Measurements from ENCODE around the gene PUSL1.

The PUSL1 gene

GRCh38 chr1:1274931-1275431 is 33.4 kb upstream of the PUSL1 start:
- no peak overlapping the region for H3K4me3 ChIP-seq (ENCODE audit: low read depth, low read length)

GRCh38 chr1:1275836-1276235 is 32.6 kb upstream of the PUSL1 start:
- Histone ChIP-seq H3K4me2 (ENCODE audit: low read length) (no peak overlapping the region), H3K9ac (ENCODE audit: low read length) (no peak overlapping the region), H3K79me2 (ENCODE audit: control insufficient read depth, insufficient read depth, low read length, poor library complexity) (peaks cover 21% of the 10 kb centered on the region), H4K8ac (ENCODE audit: low read depth, low read length) (no peak overlapping the region), H3K18ac (ENCODE audit: low read length) (no peak overlapping the region), H3K9me3 (ENCODE audit: insufficient read depth, low read depth, low read length) (peaks cover 4% of the 10 kb centered on the region), H3K4me3 (ENCODE audit: low read depth, low read length) (no peak overlapping the region), H3K23ac (ENCODE audit: low read length) (no peak overlapping the region), H4K12ac (ENCODE audit: low read depth, low read length) (no peak overlapping the region), H3K79me1 (ENCODE audit: low read length) (peaks cover 9% of the 10 kb centered on the region), H3K27me3 (ENCODE audit: insufficient read depth, low read length) (no peaks in the 10 kb centered on the region), H2BK12ac (ENCODE audit: low read length) (no peak overlapping the region), H2AK5ac (ENCODE audit: low read length) (no peak overlapping the region), H2BK120ac (ENCODE audit: insufficient read depth, low read length, poor library complexity) (no peak overlapping the region), H3K14ac (ENCODE audit: low read length) (no peak overlapping the region), H3K36me3 (ENCODE audit: control insufficient read depth in 1 of 2, insufficient read depth in 2 of 2, low read length in 2 of 2) (peaks cover 2 to 5% of the 10 kb centered on the region in 2 experiments), H2BK5ac (ENCODE audit: low read depth, low read length, poor library complexity) (no peak overlapping the region), H2AFZ (ENCODE audit: insufficient read depth, low read length, poor library complexity) (no peak overlapping the region), H3K4me1 (ENCODE audit: control insufficient read depth in 1 of 2, insufficient read depth in 2 of 2, low read length in 2 of 2) (peaks cover 13 to 17% of the 10 kb centered on the region in 2 experiments), H4K91ac (ENCODE audit: low read depth, low read length) (no peak overlapping the region), H3K4ac (ENCODE audit: low read depth, low read length) (no peak overlapping the region), H3K27ac (ENCODE audit: low read depth, low read length) (no peak overlapping the region)
- no peak for DNase-seq
- WGBS (ENCODE audit: extremely low coverage, insufficient coverage, insufficient read length): no CpG with 5 or more reads among the region's 9 CpGs

More at GRCh38 chr1:1274931-1275431, 33.4 kb upstream of the PUSL1 start:
- no CpG with 5 or more reads among the region's 15 CpGs for WGBS (ENCODE audit: extremely low coverage, insufficient coverage, insufficient read length)
- no peak overlapping the region for H3K18ac ChIP-seq (ENCODE audit: low read length)
- DNase-seq: peak; percentile 45 to 50
- no peak overlapping the region for H2BK120ac ChIP-seq (ENCODE audit: insufficient read depth, low read length, poor library complexity)
- H2AK5ac ChIP-seq (ENCODE audit: low read length): no peak overlapping the region
- no peak overlapping the region for H2BK5ac ChIP-seq (ENCODE audit: low read depth, low read length, poor library complexity)
- no peak overlapping the region for H2BK12ac ChIP-seq (ENCODE audit: low read length)
- H3K27ac ChIP-seq (ENCODE audit: low read depth, low read length): no peak overlapping the region
- H3K79me1 ChIP-seq (ENCODE audit: low read length): peaks cover 9% of the 10 kb centered on the region
- H3K4me1 ChIP-seq (ENCODE audit: control insufficient read depth in 1 of 2, insufficient read depth in 2 of 2, low read length in 2 of 2): peaks cover 13 to 20% of the 10 kb centered on the region in 2 experiments
- H3K23ac ChIP-seq (ENCODE audit: low read length): no peak overlapping the region
- H3K36me3 ChIP-seq (ENCODE audit: control insufficient read depth in 1 of 2, insufficient read depth in 2 of 2, low read length in 2 of 2): peaks cover 5 to 10% of the 10 kb centered on the region in 2 experiments
- no peak overlapping the region for H4K8ac ChIP-seq (ENCODE audit: low read depth, low read length)
- no peak overlapping the region for H3K4ac ChIP-seq (ENCODE audit: low read depth, low read length)
- H3K27me3 ChIP-seq (ENCODE audit: insufficient read depth, low read length): no peaks in the 10 kb centered on the region
- H4K91ac ChIP-seq (ENCODE audit: low read depth, low read length): no peak overlapping the region
- H3K9me3 ChIP-seq (ENCODE audit: insufficient read depth, low read depth, low read length): peaks cover 4% of the 10 kb centered on the region
- no peak overlapping the region for H3K14ac ChIP-seq (ENCODE audit: low read length)
- H4K12ac ChIP-seq (ENCODE audit: low read depth, low read length): no peak overlapping the region
- no peak overlapping the region for H3K9ac ChIP-seq (ENCODE audit: low read length)
- no peak overlapping the region for H3K4me2 ChIP-seq (ENCODE audit: low read length)
- no peak overlapping the region for H2AFZ ChIP-seq (ENCODE audit: insufficient read depth, low read length, poor library complexity)
- H3K79me2 ChIP-seq (ENCODE audit: control insufficient read depth, insufficient read depth, low read length, poor library complexity): peaks cover 25% of the 10 kb centered on the region

- no peaks in the 10 kb centered on the region for H3K36me3 ChIP-seq (ENCODE audit: control insufficient read depth in 1 of 2, insufficient read depth in 2 of 2, low read length in 2 of 2)
- WGBS (ENCODE audit: extremely low coverage, insufficient coverage, insufficient read length): no CpG with 5 or more reads among the region's 13 CpGs
- no peak overlapping the region for H4K12ac ChIP-seq (ENCODE audit: low read depth, low read length)
- H2AFZ ChIP-seq (ENCODE audit: insufficient read depth, low read length, poor library complexity): no peak overlapping the region
- peaks cover 3% of the 10 kb centered on the region for H3K79me2 ChIP-seq (ENCODE audit: control insufficient read depth, insufficient read depth, low read length, poor library complexity)
- no peak overlapping the region for H3K4me2 ChIP-seq (ENCODE audit: low read length)
- no peak overlapping the region for H3K18ac ChIP-seq (ENCODE audit: low read length)
- no peak overlapping the region for H4K91ac ChIP-seq (ENCODE audit: low read depth, low read length)
- H4K8ac ChIP-seq (ENCODE audit: low read depth, low read length): no peak overlapping the region
- H3K4me1 ChIP-seq (ENCODE audit: control insufficient read depth in 1 of 2, insufficient read depth in 2 of 2, low read length in 2 of 2): peaks cover 5 to 6% of the 10 kb centered on the region in 2 experiments
- no peaks in the 10 kb centered on the region for H3K27me3 ChIP-seq (ENCODE audit: insufficient read depth, low read length)
- H3K9ac ChIP-seq (ENCODE audit: low read length): no peak overlapping the region
- H2BK120ac ChIP-seq (ENCODE audit: insufficient read depth, low read length, poor library complexity): no peak overlapping the region
- DNase-seq: no peak
- H2BK12ac ChIP-seq (ENCODE audit: low read length): no peak overlapping the region
- no peak overlapping the region for H3K4me3 ChIP-seq (ENCODE audit: low read depth, low read length)
- no peak overlapping the region for H3K27ac ChIP-seq (ENCODE audit: low read depth, low read length)
- H3K23ac ChIP-seq (ENCODE audit: low read length): no peak overlapping the region
- H3K9me3 ChIP-seq (ENCODE audit: insufficient read depth, low read depth, low read length): peaks cover 5% of the 10 kb centered on the region
- no peak overlapping the region for H3K14ac ChIP-seq (ENCODE audit: low read length)
- no peak overlapping the region for H2BK5ac ChIP-seq (ENCODE audit: low read depth, low read length, poor library complexity)
- H3K79me1 ChIP-seq (ENCODE audit: low read length): peaks cover 4% of the 10 kb centered on the region
- no peak overlapping the region for H2AK5ac ChIP-seq (ENCODE audit: low read length)
- no peak overlapping the region for H3K4ac ChIP-seq (ENCODE audit: low read depth, low read length)
Observed at GRCh38 chr1:1278620-1279019, 29.8 kb upstream of the PUSL1 start.

GRCh38 chr1:1279028-1279427 is 29.4 kb upstream of the PUSL1 start:
- H3K9me3 ChIP-seq (ENCODE audit: insufficient read depth, low read depth, low read length): peaks cover 5% of the 10 kb centered on the region
- no peak overlapping the region for H2BK5ac ChIP-seq (ENCODE audit: low read depth, low read length, poor library complexity)
- no peaks in the 10 kb centered on the region for H3K27me3 ChIP-seq (ENCODE audit: insufficient read depth, low read length)
- H3K79me1 ChIP-seq (ENCODE audit: low read length): peaks cover 2% of the 10 kb centered on the region
- no peak overlapping the region for H3K4me3 ChIP-seq (ENCODE audit: low read depth, low read length)
- no peak overlapping the region for H3K23ac ChIP-seq (ENCODE audit: low read length)
- H3K79me2 ChIP-seq (ENCODE audit: control insufficient read depth, insufficient read depth, low read length, poor library complexity): peaks cover 2% of the 10 kb centered on the region
- H3K4me2 ChIP-seq (ENCODE audit: low read length): no peak overlapping the region
- H2AFZ ChIP-seq (ENCODE audit: insufficient read depth, low read length, poor library complexity): no peak overlapping the region
- H4K12ac ChIP-seq (ENCODE audit: low read depth, low read length): no peak overlapping the region
- WGBS (ENCODE audit: extremely low coverage, insufficient coverage, insufficient read length): no CpG with 5 or more reads among the region's 17 CpGs
- peaks cover 5 to 6% of the 10 kb centered on the region in 2 experiments for H3K4me1 ChIP-seq (ENCODE audit: control insufficient read depth in 1 of 2, insufficient read depth in 2 of 2, low read length in 2 of 2)
- no peak overlapping the region for H2BK120ac ChIP-seq (ENCODE audit: insufficient read depth, low read length, poor library complexity)
- no peak overlapping the region for H4K8ac ChIP-seq (ENCODE audit: low read depth, low read length)
- no peak overlapping the region for H3K9ac ChIP-seq (ENCODE audit: low read length)
- no peak overlapping the region for H3K14ac ChIP-seq (ENCODE audit: low read length)
- H2AK5ac ChIP-seq (ENCODE audit: low read length): no peak overlapping the region
- no peak overlapping the region for H3K27ac ChIP-seq (ENCODE audit: low read depth, low read length)
- no peak overlapping the region for H3K18ac ChIP-seq (ENCODE audit: low read length)
- no peak overlapping the region for H4K91ac ChIP-seq (ENCODE audit: low read depth, low read length)
- no peak for DNase-seq
- H3K4ac ChIP-seq (ENCODE audit: low read depth, low read length): no peak overlapping the region
- H2BK12ac ChIP-seq (ENCODE audit: low read length): no peak overlapping the region
- H3K36me3 ChIP-seq (ENCODE audit: control insufficient read depth in 1 of 2, insufficient read depth in 2 of 2, low read length in 2 of 2): no peaks in the 10 kb centered on the region

Measured in trophoblast cell (in vitro differentiated cells and primary cell).